Neuronal stem cell (in vitro differentiated cells): ENCODE data around the gene HNRNPA2B1.

ENCODE experiments used
- DNase-seq: peaks from one replicate; pipeline ENCODE4 v3.0.0-alpha.2; 2013; ENCODE audit warnings: low spot score
- H2AFZ ChIP-seq: one replicate; pipeline ENCODE4 v1.6.1; 2013; ENCODE audit warnings: mild to moderate bottlenecking, low read length, inconsistent platforms
- H2AK5ac ChIP-seq: 2 replicates; pipeline ENCODE4 v1.6.1; 2013; ENCODE audit warnings: low read depth, mild to moderate bottlenecking, inconsistent platforms, low read length, moderate library complexity, mixed read lengths
- H2BK120ac ChIP-seq: 2 replicates; pipeline ENCODE4 v1.6.1; 2013; ENCODE audit warnings: low read depth, mild to moderate bottlenecking, inconsistent platforms, low read length, moderate library complexity, mixed read lengths
- H2BK12ac ChIP-seq: one replicate; pipeline ENCODE4 v1.6.1; 2013; ENCODE audit warnings: low read length, inconsistent platforms
- H2BK15ac ChIP-seq: 2 replicates; pipeline ENCODE4 v1.6.1; 2013; ENCODE audit warnings: mild to moderate bottlenecking, low read length, inconsistent platforms, mixed read lengths
- H2BK5ac ChIP-seq: one replicate; pipeline ENCODE4 v1.6.1; 2013; ENCODE audit warnings: inconsistent platforms, mild to moderate bottlenecking, low read length, moderate library complexity
- H3K14ac ChIP-seq: one replicate; pipeline ENCODE4 v1.6.1; 2013; ENCODE audit warnings: low read length, inconsistent platforms
- H3K18ac ChIP-seq: 2 replicates; pipeline ENCODE4 v1.6.1; 2013; ENCODE audit warnings: low read length, inconsistent platforms
- H3K23ac ChIP-seq: 2 replicates; pipeline ENCODE4 v1.6.1; 2013; ENCODE audit warnings: low read depth, mild to moderate bottlenecking, mixed read lengths, low read length, inconsistent platforms; ENCODE audit not compliant: poor library complexity
- H3K27ac ChIP-seq: replicated peaks from 3 replicates; pipeline ENCODE4 v1.5.1; 2013; ENCODE audit warnings: low read length, inconsistent platforms
- H3K27me3 ChIP-seq, 3 experiments: 2 replicates each; pipeline ENCODE4 v1.6.1; 2013; ENCODE audit warnings: low read length in 3 of 3, mild to moderate bottlenecking in 2 of 3, inconsistent platforms in 1 of 3, low read depth in 1 of 3, mixed read lengths in 1 of 3, moderate library complexity in 1 of 3; ENCODE audit not compliant: control insufficient read depth in 3 of 3, insufficient read depth in 3 of 3
- H3K36me3 ChIP-seq, 2 donors: replicated peaks in 1 of 2; 2 replicates each; pipeline ENCODE4 v1.6.1; 2013; ENCODE audit warnings: low read length in 2 of 2; ENCODE audit not compliant: control insufficient read depth in 2 of 2, insufficient read depth in 2 of 2
- H3K4ac ChIP-seq: 2 replicates; pipeline ENCODE4 v1.6.1; 2013; ENCODE audit warnings: inconsistent platforms, mild to moderate bottlenecking, low read length, moderate library complexity
- H3K4me1 ChIP-seq, 2 donors: 1 replicate in 1 of 2; 2 replicates in 1 of 2; pipeline ENCODE4 v1.6.1; 2013; ENCODE audit warnings: low read length in 2 of 2, low read depth in 1 of 2; ENCODE audit not compliant: control insufficient read depth in 2 of 2, insufficient read depth in 1 of 2
- H3K4me2 ChIP-seq: one replicate; pipeline ENCODE4 v1.6.1; 2013; ENCODE audit warnings: mild to moderate bottlenecking, low read length, inconsistent platforms; ENCODE audit not compliant: insufficient read depth, poor library complexity, severe bottlenecking
- H3K4me3 ChIP-seq, 2 donors: 2 replicates each; pipeline ENCODE4 v1.5.1; 2013; ENCODE audit warnings: low read length in 2 of 2, mild to moderate bottlenecking in 2 of 2, inconsistent platforms in 1 of 2, moderate library complexity in 1 of 2
- H3K79me1 ChIP-seq: one replicate; pipeline ENCODE4 v1.6.1; 2013; ENCODE audit warnings: low read depth, mild to moderate bottlenecking, inconsistent platforms, low read length, moderate library complexity
- H3K9ac ChIP-seq: one replicate; pipeline ENCODE4 v1.6.1; 2013; ENCODE audit warnings: mild to moderate bottlenecking, low read depth, low read length, inconsistent platforms; ENCODE audit not compliant: poor library complexity
- H3K9me3 ChIP-seq, 2 donors: replicated peaks in 1 of 2; 2 replicates each; pipeline versions ENCODE3 to v1.6.1; 2013; ENCODE audit warnings: low read length in 2 of 2, mild to moderate bottlenecking in 2 of 2, inconsistent platforms in 1 of 2, low read depth in 1 of 2, mixed read lengths in 1 of 2, moderate library complexity in 1 of 2; ENCODE audit not compliant: control insufficient read depth in 2 of 2, insufficient read depth in 1 of 2
- H4K8ac ChIP-seq: one replicate; pipeline ENCODE4 v1.6.1; 2013; ENCODE audit warnings: low read depth, mild to moderate bottlenecking, inconsistent platforms, low read length, moderate library complexity
- H4K91ac ChIP-seq: one replicate; pipeline ENCODE4 v1.6.1; 2013; ENCODE audit warnings: low read length, low read depth, mild to moderate bottlenecking, inconsistent platforms; ENCODE audit not compliant: poor library complexity
- WGBS, 2 donors: extraction: QIAGEN DNeasy Blood & Tissue Kit; methylation state at CpG; one replicate each; pipeline ENCODE4 v1.1.7; 2013; ENCODE audit warnings: missing lambda C conversion rate in 2 of 2, mixed read lengths in 1 of 2; ENCODE audit not compliant: insufficient read length in 2 of 2, insufficient replicate concordance in 1 of 2; ENCODE audit errors: extremely low coverage in 2 of 2; 5-methylcytosine and 5-hydroxymethylcytosine counted together

The HNRNPA2B1 gene

DNA sequence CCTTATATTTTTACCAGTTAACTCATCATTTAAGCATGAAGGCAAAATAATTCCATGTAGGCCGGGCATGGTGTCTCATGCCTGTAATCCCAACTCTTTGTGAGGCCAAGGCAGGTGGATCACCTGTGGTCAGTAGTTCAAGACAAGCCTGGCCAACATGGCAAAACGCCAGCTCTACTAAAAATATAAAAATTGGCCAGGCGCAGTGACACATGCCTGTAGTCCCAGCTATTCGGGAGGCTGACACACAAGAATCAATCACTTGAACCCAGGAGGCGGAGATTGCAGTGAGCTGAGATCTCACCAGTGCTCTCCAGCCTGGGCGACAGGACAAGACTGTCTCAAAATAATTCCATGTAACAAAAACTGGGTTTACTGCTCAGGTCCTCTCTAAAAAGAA lies 18.3 kb downstream of the HNRNPA2B1 start:
- no peak overlapping the region for H2BK15ac ChIP-seq
- H3K27ac ChIP-seq, result no peak overlapping the region
- H2BK120ac ChIP-seq, result no peak overlapping the region
- no peak overlapping the region for H2AFZ ChIP-seq
- peaks cover 0 to 4% of the 10 kb centered on the region in 2 donors for H3K9me3 ChIP-seq
- H3K4me2 ChIP-seq, result no peak overlapping the region
- WGBS, 2 donors, result no CpG with 5 or more reads among the region's 6 CpGs
- no peak overlapping the region for H2BK5ac ChIP-seq
- H3K23ac ChIP-seq, result no peak overlapping the region
- no peak overlapping the region for H2BK12ac ChIP-seq
- H3K9ac ChIP-seq, result no peak overlapping the region
- no peak overlapping the region for H2AK5ac ChIP-seq
- H4K91ac ChIP-seq, result no peak overlapping the region
- H3K14ac ChIP-seq, result no peak overlapping the region
- H3K4me3 ChIP-seq, result no peak overlapping the region
- peaks cover 0 to 6% of the 10 kb centered on the region in 2 donors for H3K36me3 ChIP-seq
- H3K18ac ChIP-seq, result no peak overlapping the region
- H3K27me3 ChIP-seq, result no peaks in the 10 kb centered on the region
- no peaks in the 10 kb centered on the region for H3K79me1 ChIP-seq
- no peak overlapping the region for H4K8ac ChIP-seq
- no peak overlapping the region for H3K4ac ChIP-seq
- no peak for DNase-seq
- H3K4me1 ChIP-seq, result no peaks in the 10 kb centered on the region

DNA sequence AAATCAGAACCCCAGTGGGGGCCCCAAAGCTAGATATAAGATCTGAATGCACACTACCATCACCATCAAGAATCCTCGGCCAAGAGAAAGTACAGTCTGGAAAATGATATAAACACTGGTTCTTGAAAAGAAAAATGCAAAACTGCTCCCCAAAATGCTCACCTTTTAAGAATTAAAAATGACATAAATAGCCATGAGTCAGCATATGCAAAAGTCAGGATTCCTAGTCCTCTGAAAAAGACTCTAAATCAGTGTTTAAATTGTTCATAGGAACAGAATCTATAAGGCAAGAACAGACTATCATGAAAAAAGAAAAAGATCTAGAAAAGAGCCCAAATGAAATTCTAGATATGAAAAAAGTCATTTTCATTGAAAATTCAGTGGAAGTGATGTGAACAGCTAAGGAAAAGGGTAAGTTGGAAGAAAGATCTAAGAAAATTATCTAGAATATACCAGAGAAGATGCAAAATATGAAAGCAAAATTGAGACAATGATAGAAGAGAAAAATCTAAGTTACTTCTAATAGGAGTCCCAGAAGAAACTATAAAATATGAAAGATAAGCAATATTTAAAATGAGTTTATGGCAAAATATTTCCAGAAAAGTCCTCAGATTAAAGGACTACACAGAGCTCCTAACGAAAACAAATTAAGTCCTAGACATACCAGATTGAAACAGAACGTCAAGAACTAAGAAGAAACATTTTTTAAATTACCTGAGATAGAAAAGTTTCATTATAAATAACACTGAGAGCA lies 18.9 kb downstream of the HNRNPA2B1 start:
- H4K91ac ChIP-seq, result no peak overlapping the region
- WGBS, 2 donors, result no CpG with 5 or more reads among the region's 3 CpGs

DNA sequence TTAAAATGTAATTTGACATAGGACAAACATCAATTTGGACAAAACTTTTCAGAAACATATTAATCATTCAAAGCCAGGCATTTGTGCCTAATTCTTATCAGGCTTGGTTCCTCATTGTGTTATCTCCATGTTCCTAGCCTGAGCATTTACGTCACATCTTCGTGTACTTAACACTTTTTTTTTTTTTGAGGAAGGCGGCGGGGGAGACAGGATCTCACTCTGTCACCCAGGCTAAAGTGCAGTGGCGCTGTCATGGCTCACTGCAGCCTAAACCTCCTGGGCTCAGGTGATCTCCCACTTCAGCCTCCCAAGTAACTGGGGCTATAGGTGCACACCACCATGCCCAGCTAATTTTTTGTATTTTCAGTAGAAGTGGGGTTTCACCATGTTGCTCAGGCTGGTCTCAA lies 19.8 kb downstream of the HNRNPA2B1 start:
- Histone ChIP-seq H4K91ac (no peak overlapping the region), H3K23ac (no peak overlapping the region), H2BK120ac (no peak overlapping the region), H3K18ac (no peak overlapping the region), H3K36me3 (no peaks in the 10 kb centered on the region), H3K9me3 (peaks cover 0 to 4% of the 10 kb centered on the region in 2 donors), H2BK5ac (no peak overlapping the region), H4K8ac (no peak overlapping the region), H3K4me1 (no peaks in the 10 kb centered on the region), H2AFZ (no peak overlapping the region), H3K4ac (no peak overlapping the region), H3K27ac (no peak overlapping the region), H3K9ac (no peak overlapping the region), H2BK12ac (no peak overlapping the region), H3K4me3 (no peak overlapping the region), H2BK15ac (no peak overlapping the region), H3K14ac (no peak overlapping the region), H3K27me3 (no peaks in the 10 kb centered on the region), H3K79me1 (no peaks in the 10 kb centered on the region), H3K4me2 (no peak overlapping the region), H2AK5ac (no peak overlapping the region)
- no CpG with 5 or more reads among the region's 5 CpGs for WGBS, 2 donors
- DNase-seq, result no peak

More for the DNA sequence above, 18.9 kb downstream of the HNRNPA2B1 start:
- peaks cover 0 to 4% of the 10 kb centered on the region in 2 donors for H3K9me3 ChIP-seq
- H3K27me3 ChIP-seq, result no peaks in the 10 kb centered on the region
- no peaks in the 10 kb centered on the region for H3K4me1 ChIP-seq
- no peak overlapping the region for H2AK5ac ChIP-seq
- no peak overlapping the region for H2BK5ac ChIP-seq
- peaks cover 0 to 2% of the 10 kb centered on the region in 2 donors for H3K36me3 ChIP-seq
- H3K79me1 ChIP-seq, result no peaks in the 10 kb centered on the region
- H3K4ac ChIP-seq, result no peak overlapping the region
- no peak overlapping the region for H2BK15ac ChIP-seq
- H3K18ac ChIP-seq, result no peak overlapping the region
- H2BK120ac ChIP-seq, result no peak overlapping the region
- no peak overlapping the region for H3K4me2 ChIP-seq
- H2AFZ ChIP-seq, result no peak overlapping the region
- no peak overlapping the region for H3K9ac ChIP-seq
- no peak overlapping the region for H3K14ac ChIP-seq
- no peak for DNase-seq
- no peak overlapping the region for H3K23ac ChIP-seq
- H2BK12ac ChIP-seq, result no peak overlapping the region
- no peak overlapping the region for H3K4me3 ChIP-seq
- no peak overlapping the region for H3K27ac ChIP-seq
- no peak overlapping the region for H4K8ac ChIP-seq

DNA sequence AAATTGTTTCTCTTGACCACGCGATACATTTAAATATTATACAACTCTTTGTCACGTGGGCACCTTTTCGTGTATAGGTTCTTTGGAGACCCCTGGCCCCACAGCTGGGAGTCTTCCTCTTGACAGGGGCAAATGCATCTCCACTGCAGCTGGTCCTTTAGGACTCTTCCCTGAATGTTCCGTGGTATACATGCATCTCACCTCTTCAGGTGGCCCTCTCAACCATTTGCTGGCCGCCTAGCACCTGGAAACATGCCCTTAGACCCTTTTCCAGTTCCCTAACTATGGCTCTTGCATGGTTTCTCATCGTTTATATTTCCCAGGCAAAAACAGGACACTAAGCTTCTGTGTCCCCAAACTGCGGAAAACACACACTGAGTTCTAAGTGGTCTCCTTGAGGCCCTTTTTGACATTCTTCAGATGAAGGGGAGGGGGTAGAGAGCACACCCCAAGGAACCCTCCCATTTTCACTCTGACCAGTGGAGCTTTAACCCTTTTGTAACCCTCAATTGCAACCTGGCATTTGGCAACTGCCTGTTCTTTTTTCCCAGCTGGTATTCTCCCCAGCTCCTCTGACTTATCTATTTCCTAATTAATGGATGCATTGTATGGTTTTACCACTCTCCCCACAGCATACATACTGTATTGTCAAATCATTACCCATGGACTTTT lies 20.6 kb downstream of the HNRNPA2B1 start:
- no peak overlapping the region for H3K23ac ChIP-seq
- H3K27ac ChIP-seq, result no peak overlapping the region
- H3K4me2 ChIP-seq, result no peak overlapping the region
- no peaks in the 10 kb centered on the region for H3K79me1 ChIP-seq
- no peak overlapping the region for H3K4me3 ChIP-seq
- H2AK5ac ChIP-seq, result no peak overlapping the region
- no peaks in the 10 kb centered on the region for H3K36me3 ChIP-seq
- no peak overlapping the region for H2BK5ac ChIP-seq
- H3K9ac ChIP-seq, result no peak overlapping the region
- H3K4me1 ChIP-seq, result no peaks in the 10 kb centered on the region
- no CpG with 5 or more reads among the region's 8 CpGs for WGBS, 2 donors
- no peak overlapping the region for H2BK12ac ChIP-seq
- H3K14ac ChIP-seq, result no peak overlapping the region
- no peaks in the 10 kb centered on the region for H3K27me3 ChIP-seq
- H3K18ac ChIP-seq, result no peak overlapping the region
- H2BK15ac ChIP-seq, result no peak overlapping the region
- H4K91ac ChIP-seq, result no peak overlapping the region
- H2AFZ ChIP-seq, result no peak overlapping the region
- DNase-seq, result no peak
- H3K4ac ChIP-seq, result no peak overlapping the region
- peaks cover 0 to 4% of the 10 kb centered on the region in 2 donors for H3K9me3 ChIP-seq
- no peak overlapping the region for H2BK120ac ChIP-seq
- H4K8ac ChIP-seq, result no peak overlapping the region
